ENCODE results near the gene ILF3.

- TF ChIP-seq POLR2A (IDR thresholded peaks at IDR 0.05) (no peak), CTCF (IDR thresholded peaks at IDR 0.05) (no peak)
Measured at GRCh38 chr19:10686193-10686592, 32.0 kb downstream of the ILF3 start.

Data from lower leg skin (tissue), 3 donors.